ENCODE measurements around the gene SH3PXD2A.

GRCh38 chr10:103840740-103841070 lies 14.7 kb downstream of the SH3PXD2A start:
- TF ChIP-seq GATA2 (IDR thresholded peaks at IDR 0.05; ENCODE audit: low read depth, low read length) (no peak), GATA3 (IDR thresholded peaks at IDR 0.05; ENCODE audit: low read depth, low read length) (no peak)

Measured in SH-SY5Y (cell line).